Right renal pelvis (tissue), 4 donors: ENCODE data around the gene QPCT. TPM values are rescaled to one million over a fixed set of nuclear protein-coding genes. Genes with fewer than 3 reads are reported as not detected.

Experiments
- polyA plus RNA-seq, 4 donors: library from polyadenylated mRNA; unstranded; fragments of 120-200 nt; gene quantifications; one replicate each; pipeline ENCODE4 v1.2.1, GENCODE V29; 2013; ENCODE audit not compliant: insufficient read length in 4 of 4

QPCT gene
- polyA plus RNA-seq, 4 donors, result 12.3 to 16.5 (median 15.2) TPM

Other genes starting within 250 kb of the QPCT start
- gene EIF2AK2, start 187.7 kb upstream of the QPCT start, polyA plus RNA-seq, result 10 to 100 TPM; 29.5 to 39.7 (median 38.1) TPM
- not detected for gene SULT6B1, start 156.0 kb upstream of the QPCT start, polyA plus RNA-seq
- gene CEBPZOS, start 148.1 kb upstream of the QPCT start, polyA plus RNA-seq, result 10 to 100 TPM; 49.8 to 68.2 (median 61.7) TPM
- 10 to 100 TPM; 70.7 to 89.1 (median 83.6) TPM for gene CEBPZ, start 113.0 kb upstream of the QPCT start, polyA plus RNA-seq
- gene NDUFAF7, start 113.0 kb upstream of the QPCT start, polyA plus RNA-seq, result 10 to 100 TPM; 20.8 to 27.7 (median 22.7) TPM
- gene PRKD3, start 19.8 kb upstream of the QPCT start, polyA plus RNA-seq, result 10 to 100 TPM; 46.0 to 56.3 (median 54.1) TPM